ENCODE measurements around the gene HMGCS2. TPM values are rescaled to one million over a fixed set of nuclear protein-coding genes. Genes with fewer than 3 reads are reported as not detected.

HMGCS2 gene
- total and polyA plus RNA-seq, 9 of the 15 experiments (the other 6 are each of a cell fraction or from before 2014, with no cell fraction given) = 0.13 TPM; not detected in 8

DNA sequence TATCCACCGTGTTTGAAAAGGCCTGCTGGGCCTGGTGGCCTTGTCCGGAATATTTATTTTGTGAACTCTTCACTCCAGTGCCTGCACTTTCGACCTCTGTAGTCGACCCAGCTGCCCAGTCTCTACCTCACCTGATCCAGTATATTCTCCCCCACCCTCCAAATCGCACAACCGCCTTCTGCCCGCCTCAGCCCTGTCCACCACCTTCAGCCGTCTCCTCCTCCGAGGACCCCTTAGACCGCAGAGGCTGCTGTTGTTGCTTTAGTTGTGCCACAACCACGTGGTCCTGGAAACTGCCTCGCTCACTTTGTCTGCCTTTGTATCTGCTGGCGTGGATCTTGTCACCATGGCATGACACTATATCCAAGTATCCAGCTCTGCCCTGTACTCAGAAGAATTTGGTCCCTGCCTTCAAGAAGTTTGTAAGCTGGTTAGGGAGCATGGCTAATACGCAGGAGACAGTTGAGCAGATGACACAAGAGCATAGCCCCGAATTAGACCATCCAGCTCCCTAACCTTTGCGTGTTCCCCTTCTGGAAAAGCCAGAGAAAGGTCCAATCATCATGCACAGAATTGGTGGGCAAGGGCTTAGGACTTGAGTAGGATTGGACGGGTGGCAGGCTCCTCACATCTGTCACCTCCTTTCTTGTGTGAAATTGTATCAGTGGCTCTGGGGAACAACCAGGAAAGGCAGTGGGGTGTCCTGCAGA, 55.5 kb downstream of the HMGCS2 start (continued):
- TF ChIP-seq, protein P1, sequence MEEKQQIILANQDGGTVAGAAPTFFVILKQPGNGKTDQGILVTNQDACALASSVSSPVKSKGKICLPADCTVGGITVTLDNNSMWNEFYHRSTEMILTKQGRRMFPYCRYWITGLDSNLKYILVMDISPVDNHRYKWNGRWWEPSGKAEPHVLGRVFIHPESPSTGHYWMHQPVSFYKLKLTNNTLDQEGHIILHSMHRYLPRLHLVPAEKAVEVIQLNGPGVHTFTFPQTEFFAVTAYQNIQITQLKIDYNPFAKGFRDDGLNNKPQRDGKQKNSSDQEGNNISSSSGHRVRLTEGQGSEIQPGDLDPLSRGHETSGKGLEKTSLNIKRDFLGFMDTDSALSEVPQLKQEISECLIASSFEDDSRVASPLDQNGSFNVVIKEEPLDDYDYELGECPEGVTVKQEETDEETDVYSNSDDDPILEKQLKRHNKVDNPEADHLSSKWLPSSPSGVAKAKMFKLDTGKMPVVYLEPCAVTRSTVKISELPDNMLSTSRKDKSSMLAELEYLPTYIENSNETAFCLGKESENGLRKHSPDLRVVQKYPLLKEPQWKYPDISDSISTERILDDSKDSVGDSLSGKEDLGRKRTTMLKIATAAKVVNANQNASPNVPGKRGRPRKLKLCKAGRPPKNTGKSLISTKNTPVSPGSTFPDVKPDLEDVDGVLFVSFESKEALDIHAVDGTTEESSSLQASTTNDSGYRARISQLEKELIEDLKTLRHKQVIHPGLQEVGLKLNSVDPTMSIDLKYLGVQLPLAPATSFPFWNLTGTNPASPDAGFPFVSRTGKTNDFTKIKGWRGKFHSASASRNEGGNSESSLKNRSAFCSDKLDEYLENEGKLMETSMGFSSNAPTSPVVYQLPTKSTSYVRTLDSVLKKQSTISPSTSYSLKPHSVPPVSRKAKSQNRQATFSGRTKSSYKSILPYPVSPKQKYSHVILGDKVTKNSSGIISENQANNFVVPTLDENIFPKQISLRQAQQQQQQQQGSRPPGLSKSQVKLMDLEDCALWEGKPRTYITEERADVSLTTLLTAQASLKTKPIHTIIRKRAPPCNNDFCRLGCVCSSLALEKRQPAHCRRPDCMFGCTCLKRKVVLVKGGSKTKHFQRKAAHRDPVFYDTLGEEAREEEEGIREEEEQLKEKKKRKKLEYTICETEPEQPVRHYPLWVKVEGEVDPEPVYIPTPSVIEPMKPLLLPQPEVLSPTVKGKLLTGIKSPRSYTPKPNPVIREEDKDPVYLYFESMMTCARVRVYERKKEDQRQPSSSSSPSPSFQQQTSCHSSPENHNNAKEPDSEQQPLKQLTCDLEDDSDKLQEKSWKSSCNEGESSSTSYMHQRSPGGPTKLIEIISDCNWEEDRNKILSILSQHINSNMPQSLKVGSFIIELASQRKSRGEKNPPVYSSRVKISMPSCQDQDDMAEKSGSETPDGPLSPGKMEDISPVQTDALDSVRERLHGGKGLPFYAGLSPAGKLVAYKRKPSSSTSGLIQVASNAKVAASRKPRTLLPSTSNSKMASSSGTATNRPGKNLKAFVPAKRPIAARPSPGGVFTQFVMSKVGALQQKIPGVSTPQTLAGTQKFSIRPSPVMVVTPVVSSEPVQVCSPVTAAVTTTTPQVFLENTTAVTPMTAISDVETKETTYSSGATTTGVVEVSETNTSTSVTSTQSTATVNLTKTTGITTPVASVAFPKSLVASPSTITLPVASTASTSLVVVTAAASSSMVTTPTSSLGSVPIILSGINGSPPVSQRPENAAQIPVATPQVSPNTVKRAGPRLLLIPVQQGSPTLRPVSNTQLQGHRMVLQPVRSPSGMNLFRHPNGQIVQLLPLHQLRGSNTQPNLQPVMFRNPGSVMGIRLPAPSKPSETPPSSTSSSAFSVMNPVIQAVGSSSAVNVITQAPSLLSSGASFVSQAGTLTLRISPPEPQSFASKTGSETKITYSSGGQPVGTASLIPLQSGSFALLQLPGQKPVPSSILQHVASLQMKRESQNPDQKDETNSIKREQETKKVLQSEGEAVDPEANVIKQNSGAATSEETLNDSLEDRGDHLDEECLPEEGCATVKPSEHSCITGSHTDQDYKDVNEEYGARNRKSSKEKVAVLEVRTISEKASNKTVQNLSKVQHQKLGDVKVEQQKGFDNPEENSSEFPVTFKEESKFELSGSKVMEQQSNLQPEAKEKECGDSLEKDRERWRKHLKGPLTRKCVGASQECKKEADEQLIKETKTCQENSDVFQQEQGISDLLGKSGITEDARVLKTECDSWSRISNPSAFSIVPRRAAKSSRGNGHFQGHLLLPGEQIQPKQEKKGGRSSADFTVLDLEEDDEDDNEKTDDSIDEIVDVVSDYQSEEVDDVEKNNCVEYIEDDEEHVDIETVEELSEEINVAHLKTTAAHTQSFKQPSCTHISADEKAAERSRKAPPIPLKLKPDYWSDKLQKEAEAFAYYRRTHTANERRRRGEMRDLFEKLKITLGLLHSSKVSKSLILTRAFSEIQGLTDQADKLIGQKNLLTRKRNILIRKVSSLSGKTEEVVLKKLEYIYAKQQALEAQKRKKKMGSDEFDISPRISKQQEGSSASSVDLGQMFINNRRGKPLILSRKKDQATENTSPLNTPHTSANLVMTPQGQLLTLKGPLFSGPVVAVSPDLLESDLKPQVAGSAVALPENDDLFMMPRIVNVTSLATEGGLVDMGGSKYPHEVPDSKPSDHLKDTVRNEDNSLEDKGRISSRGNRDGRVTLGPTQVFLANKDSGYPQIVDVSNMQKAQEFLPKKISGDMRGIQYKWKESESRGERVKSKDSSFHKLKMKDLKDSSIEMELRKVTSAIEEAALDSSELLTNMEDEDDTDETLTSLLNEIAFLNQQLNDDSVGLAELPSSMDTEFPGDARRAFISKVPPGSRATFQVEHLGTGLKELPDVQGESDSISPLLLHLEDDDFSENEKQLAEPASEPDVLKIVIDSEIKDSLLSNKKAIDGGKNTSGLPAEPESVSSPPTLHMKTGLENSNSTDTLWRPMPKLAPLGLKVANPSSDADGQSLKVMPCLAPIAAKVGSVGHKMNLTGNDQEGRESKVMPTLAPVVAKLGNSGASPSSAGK (IDR thresholded peaks at IDR 0.05) = peak; percentile 86
- TF ChIP-seq TBP (optimal IDR thresholded peaks at IDR 0.05; ENCODE audit: low read depth, low read length) (peak; percentile 8), BRD9 (IDR thresholded peaks at IDR 0.05; ENCODE audit: low read depth, partially characterized antibody) (no peak), CHD4 (IDR thresholded peaks at IDR 0.05; ENCODE audit: insufficient read depth, insufficient replicate concordance, low read depth, low read length, poor library complexity, severe bottlenecking) (no peak)
- TF ChIP-seq, protein P2, sequence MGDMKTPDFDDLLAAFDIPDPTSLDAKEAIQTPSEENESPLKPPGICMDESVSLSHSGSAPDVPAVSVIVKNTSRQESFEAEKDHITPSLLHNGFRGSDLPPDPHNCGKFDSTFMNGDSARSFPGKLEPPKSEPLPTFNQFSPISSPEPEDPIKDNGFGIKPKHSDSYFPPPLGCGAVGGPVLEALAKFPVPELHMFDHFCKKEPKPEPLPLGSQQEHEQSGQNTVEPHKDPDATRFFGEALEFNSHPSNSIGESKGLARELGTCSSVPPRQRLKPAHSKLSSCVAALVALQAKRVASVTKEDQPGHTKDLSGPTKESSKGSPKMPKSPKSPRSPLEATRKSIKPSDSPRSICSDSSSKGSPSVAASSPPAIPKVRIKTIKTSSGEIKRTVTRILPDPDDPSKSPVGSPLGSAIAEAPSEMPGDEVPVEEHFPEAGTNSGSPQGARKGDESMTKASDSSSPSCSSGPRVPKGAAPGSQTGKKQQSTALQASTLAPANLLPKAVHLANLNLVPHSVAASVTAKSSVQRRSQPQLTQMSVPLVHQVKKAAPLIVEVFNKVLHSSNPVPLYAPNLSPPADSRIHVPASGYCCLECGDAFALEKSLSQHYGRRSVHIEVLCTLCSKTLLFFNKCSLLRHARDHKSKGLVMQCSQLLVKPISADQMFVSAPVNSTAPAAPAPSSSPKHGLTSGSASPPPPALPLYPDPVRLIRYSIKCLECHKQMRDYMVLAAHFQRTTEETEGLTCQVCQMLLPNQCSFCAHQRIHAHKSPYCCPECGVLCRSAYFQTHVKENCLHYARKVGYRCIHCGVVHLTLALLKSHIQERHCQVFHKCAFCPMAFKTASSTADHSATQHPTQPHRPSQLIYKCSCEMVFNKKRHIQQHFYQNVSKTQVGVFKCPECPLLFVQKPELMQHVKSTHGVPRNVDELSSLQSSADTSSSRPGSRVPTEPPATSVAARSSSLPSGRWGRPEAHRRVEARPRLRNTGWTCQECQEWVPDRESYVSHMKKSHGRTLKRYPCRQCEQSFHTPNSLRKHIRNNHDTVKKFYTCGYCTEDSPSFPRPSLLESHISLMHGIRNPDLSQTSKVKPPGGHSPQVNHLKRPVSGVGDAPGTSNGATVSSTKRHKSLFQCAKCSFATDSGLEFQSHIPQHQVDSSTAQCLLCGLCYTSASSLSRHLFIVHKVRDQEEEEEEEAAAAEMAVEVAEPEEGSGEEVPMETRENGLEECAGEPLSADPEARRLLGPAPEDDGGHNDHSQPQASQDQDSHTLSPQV (IDR thresholded peaks at IDR 0.05) = peak; percentile 56; the same call in 1 of the 2 replicates
- TF ChIP-seq, protein P3, sequence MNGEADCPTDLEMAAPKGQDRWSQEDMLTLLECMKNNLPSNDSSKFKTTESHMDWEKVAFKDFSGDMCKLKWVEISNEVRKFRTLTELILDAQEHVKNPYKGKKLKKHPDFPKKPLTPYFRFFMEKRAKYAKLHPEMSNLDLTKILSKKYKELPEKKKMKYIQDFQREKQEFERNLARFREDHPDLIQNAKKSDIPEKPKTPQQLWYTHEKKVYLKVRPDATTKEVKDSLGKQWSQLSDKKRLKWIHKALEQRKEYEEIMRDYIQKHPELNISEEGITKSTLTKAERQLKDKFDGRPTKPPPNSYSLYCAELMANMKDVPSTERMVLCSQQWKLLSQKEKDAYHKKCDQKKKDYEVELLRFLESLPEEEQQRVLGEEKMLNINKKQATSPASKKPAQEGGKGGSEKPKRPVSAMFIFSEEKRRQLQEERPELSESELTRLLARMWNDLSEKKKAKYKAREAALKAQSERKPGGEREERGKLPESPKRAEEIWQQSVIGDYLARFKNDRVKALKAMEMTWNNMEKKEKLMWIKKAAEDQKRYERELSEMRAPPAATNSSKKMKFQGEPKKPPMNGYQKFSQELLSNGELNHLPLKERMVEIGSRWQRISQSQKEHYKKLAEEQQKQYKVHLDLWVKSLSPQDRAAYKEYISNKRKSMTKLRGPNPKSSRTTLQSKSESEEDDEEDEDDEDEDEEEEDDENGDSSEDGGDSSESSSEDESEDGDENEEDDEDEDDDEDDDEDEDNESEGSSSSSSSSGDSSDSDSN (IDR thresholded peaks at IDR 0.05; ENCODE audit: borderline replicate concordance in 1 of 2, low read depth in 2 of 2, low read length in 2 of 2) = peak in 1 of 2 experiments; percentile 9; a peak in 1 of 4 replicates

Measured in K562 (cell line).